A673 (cell line): ENCODE measurements around the gene SNX2.

Experiments used
- EZH2 ChIP-seq: fragments of 200-600 bp; sonication (generic); IDR thresholded peaks from 2 replicates; pipeline ENCODE4 v1.6.1; 2017; ENCODE audit warnings: borderline replicate concordance, low read depth, mild to moderate bottlenecking, mixed read lengths, antibody characterized with exemption, low read length; ENCODE audit not compliant: poor library complexity, severe bottlenecking
- TF ChIP-seq, protein P1 (sequence below): fragments of 300-800, 200-600 bp; sonication (generic); conservative IDR thresholded peaks from 2 replicates; pipeline ENCODE4 v1.5.1; 2017; ENCODE audit warnings: low read depth, mild to moderate bottlenecking, antibody characterized with exemption, low read length, moderate library complexity, mixed read lengths

DNA sequence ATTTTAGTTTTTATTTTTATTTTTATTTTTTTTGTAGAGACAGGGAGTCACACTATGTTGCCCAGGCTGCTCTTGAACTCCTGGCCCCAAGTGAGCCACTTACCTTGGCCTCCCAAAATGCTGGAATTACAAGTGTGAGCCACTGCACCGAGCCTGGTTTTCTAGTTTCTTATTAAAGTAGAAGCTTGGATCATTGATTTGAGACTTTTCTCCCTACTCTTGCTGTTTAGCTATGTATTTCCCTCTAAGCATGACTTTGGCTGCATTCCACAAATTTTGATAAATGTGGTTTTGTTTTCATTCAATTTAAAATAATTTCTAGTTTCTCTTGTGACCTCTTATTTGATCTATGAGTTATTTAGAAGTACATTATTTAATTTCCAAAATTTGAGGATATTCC, 10.4 kb downstream of the SNX2 start:
- TF ChIP-seq, protein P1, sequence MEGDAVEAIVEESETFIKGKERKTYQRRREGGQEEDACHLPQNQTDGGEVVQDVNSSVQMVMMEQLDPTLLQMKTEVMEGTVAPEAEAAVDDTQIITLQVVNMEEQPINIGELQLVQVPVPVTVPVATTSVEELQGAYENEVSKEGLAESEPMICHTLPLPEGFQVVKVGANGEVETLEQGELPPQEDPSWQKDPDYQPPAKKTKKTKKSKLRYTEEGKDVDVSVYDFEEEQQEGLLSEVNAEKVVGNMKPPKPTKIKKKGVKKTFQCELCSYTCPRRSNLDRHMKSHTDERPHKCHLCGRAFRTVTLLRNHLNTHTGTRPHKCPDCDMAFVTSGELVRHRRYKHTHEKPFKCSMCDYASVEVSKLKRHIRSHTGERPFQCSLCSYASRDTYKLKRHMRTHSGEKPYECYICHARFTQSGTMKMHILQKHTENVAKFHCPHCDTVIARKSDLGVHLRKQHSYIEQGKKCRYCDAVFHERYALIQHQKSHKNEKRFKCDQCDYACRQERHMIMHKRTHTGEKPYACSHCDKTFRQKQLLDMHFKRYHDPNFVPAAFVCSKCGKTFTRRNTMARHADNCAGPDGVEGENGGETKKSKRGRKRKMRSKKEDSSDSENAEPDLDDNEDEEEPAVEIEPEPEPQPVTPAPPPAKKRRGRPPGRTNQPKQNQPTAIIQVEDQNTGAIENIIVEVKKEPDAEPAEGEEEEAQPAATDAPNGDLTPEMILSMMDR: no peak
- no peak for TF ChIP-seq EZH2
